ENCODE data around the gene KIF3B.

The KIF3B gene

DNA sequence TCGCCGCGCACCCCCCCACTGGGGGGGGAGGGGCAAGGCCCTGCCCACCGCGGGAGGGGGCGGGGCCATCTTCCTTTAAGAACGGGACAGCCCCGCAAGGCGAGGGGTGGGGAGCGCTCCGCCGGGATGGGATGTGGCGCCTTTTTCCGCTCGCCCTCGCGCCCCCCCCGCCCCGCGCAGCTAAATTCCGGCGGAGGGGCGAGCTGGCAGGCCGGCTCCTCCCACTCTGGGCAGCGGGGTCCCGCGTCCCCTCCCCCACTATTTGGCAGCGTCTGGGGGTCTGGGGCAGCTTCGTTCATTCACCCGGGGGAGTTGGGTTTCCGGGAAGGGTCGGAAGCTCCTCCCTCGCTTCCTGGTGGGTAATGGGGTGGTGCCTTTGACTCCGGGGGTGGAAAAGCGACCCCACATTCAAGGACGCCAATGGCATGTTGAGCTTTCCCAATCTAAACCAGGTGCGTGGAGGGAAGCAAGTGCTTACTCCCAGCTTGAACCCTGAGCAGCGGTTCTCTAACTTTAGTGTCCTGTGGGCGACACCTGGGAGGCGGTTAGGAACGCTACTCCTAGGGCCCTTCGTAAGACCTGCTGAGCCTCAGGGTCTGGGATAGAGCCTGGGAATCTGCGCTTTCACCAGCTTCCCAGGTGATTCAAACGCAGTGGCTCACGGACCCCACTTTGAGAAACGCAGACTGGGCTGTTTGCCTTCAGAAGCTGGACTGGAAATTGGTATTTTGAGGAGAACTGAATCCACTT is 81.6 kb downstream of the KIF3B start:
- Histone ChIP-seq H3K4me2 (peak overlapping the region; percentile 91), H3K36me3 (peaks cover 14% of the 10 kb centered on the region; the same call in 1 of the 2 replicates), H3K9ac (peak overlapping the region; percentile 99), H3K4me3 (peak overlapping the region; percentile 84), H3K4me1 (peaks cover 63% of the 10 kb centered on the region), H3K27me3 (no peaks in the 10 kb centered on the region), H3K27ac (peak overlapping the region; percentile 99), H4K20me1 (peaks cover 51% of the 10 kb centered on the region), H3K9me3 (no peaks in the 10 kb centered on the region)
- TF ChIP-seq Cebpa-rat (IDR thresholded peaks at IDR 0.05), result no peak

DNA sequence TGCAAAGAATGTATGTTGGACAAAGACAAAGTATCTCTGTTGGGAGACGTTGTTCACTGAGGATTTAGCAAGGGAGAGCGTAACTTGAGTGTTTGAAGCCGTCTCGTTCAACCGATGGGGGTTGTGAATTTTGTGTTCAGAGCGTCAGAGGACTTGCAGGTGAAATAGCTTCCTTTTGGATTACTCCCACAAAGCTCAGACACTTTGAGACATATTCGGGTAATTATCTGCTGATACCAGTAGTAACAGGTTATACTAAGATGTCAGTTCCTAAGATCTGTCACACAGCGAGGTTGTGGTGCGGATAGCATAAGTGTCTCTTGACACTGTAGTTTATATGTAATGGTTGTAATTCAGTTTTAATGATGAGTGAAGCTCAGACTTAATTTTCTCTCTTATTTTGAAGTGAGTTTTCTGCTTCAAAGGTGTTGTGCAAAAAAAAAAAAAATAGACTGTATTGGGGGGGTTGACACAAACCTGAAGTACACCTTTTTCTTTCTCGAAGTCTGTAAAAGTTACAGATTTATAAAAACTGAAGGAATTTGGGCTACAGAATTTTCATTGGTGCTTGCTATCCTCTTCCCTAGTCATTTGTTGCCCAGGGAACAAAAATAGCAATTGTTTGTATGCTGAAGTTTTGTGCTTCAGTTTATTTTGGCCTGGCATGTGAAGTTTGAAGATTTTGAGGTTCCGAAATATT is 82.3 kb downstream of the KIF3B start:
- Histone ChIP-seq H3K27ac (peak overlapping the region; percentile 99), H3K4me3 (peak overlapping the region; percentile 84), H3K4me2 (peak overlapping the region; percentile 91), H3K9me3 (no peaks in the 10 kb centered on the region), H3K4me1 (peaks cover 71% of the 10 kb centered on the region), H3K9ac (peak overlapping the region; percentile 99), H4K20me1 (peaks cover 59% of the 10 kb centered on the region), H3K27me3 (no peaks in the 10 kb centered on the region), H3K36me3 (peaks cover 14% of the 10 kb centered on the region; the same call in 1 of the 2 replicates)
- TF ChIP-seq Cebpa-rat (IDR thresholded peaks at IDR 0.05), result no peak

DNA sequence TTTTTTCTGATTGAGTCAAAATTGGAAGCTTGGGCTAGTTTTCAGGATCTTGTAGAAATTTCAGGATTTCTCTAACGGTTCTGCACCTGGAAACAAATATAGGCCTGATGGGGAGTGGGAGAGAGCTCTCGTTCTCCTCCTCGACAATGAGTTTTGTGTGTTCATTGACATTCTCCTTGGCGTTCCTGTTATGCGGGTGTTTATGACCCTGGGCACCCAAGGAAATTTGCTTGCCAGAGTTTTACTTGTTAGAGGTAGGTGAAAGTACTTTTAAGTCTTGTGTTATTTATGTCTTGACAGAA is 82.8 kb downstream of the KIF3B start:
- Histone ChIP-seq H3K4me2 (peak overlapping the region; percentile 91), H3K36me3 (peaks cover 14% of the 10 kb centered on the region; the same call in 1 of the 2 replicates), H3K9me3 (no peaks in the 10 kb centered on the region), H3K27me3 (no peaks in the 10 kb centered on the region), H3K9ac (peak overlapping the region; percentile 99), H3K4me1 (peaks cover 76% of the 10 kb centered on the region), H3K4me3 (peak overlapping the region; percentile 84), H4K20me1 (peaks cover 64% of the 10 kb centered on the region), H3K27ac (peak overlapping the region; percentile 99; the same call in 1 of the 2 replicates)
- TF ChIP-seq Cebpa-rat (IDR thresholded peaks at IDR 0.05), result no peak

DNA sequence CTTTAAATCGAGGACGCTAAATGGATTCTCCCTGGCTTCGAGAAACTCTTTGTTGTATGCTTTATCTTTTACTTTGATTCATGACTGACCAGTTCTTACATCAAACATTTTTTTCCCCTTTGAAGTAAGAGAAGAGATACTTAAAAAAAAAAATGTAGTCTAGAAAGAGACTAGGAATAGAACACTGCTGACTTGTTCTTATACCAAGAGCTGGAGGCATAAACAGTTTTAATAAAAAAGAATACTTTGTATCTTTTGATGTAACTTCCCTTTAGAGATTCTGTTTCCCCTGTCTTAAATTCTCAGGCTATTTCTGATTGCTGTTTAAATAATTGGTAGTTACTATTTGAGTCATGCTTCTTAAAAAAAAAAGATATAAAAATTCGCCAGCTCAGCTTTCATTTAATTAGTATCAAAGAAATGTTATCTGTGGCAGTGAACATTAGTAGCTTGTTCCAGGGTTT is 85.5 kb downstream of the KIF3B start:
- Histone ChIP-seq H3K4me2 (peak overlapping the region; percentile 91), H3K27ac (peak overlapping the region; percentile 16; the same call in 1 of the 2 replicates), H3K9me3 (no peaks in the 10 kb centered on the region), H3K9ac (no peak overlapping the region), H3K4me3 (no peak overlapping the region), H4K20me1 (peaks cover 90% of the 10 kb centered on the region), H3K36me3 (peaks cover 38% of the 10 kb centered on the region; the same call in 1 of the 2 replicates), H3K4me1 (peaks cover 84% of the 10 kb centered on the region), H3K27me3 (no peaks in the 10 kb centered on the region)
- no peak for TF ChIP-seq Cebpa-rat (IDR thresholded peaks at IDR 0.05)

DNA sequence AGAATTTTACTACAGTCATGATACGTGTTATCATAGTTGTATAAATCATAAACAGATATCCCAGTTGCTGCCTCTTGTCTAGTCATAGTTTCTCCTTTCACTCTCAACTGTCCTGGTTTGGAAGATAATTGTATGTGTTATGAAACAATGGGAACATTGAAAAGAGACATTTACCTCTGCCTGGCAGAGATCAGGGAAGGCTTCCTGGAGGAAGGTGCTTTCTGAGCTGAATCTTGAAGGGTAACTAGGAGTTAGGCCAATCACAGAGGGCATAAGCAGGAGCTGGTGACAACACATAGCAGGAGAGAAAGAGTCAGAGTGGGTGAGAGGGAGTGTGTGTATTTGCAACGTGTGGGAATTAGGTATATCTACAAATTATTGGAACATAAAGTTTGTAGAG is 86.0 kb downstream of the KIF3B start:
- Histone ChIP-seq H3K4me2 (peak overlapping the region; percentile 91), H3K9me3 (no peaks in the 10 kb centered on the region), H4K20me1 (peaks cover 96% of the 10 kb centered on the region), H3K36me3 (peaks cover 42% of the 10 kb centered on the region; the same call in 1 of the 2 replicates), H3K9ac (no peak overlapping the region; the same call in 1 of the 2 replicates), H3K27me3 (no peaks in the 10 kb centered on the region), H3K4me3 (no peak overlapping the region), H3K27ac (peak overlapping the region; percentile 16; the same call in 1 of the 2 replicates), H3K4me1 (peaks cover 89% of the 10 kb centered on the region)
- no peak for TF ChIP-seq Cebpa-rat (IDR thresholded peaks at IDR 0.05)

DNA sequence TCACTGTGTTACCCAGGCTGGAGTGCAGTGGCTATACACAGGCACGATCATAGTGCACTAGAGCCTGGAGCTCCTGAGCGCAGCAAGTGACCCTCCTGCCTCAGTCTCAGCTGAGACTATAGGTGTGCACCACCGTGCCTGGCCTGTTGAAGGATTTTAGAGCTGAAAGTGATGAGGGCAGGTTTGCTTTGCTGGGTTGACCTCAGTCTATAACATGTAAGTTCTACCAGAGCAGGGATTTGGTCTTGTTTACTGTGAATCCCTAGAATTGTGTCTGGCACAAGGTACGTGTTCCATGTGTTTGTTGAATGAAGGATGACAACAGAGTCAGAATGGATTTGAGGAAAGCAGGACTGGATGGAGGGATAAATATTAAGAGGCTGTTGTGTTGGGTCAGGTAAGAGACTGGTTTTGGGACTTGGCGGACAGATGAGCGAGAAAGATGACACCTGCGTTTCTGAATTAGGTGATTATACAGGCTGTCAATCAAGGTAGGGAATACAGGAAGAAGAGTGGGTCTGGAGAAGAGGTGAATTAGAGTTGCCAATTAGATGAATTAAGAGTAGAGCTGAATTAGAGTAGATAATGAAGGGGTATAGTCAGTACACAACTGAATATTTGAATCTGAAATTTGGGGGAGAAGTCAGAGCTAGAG is 87.2 kb downstream of the KIF3B start:
- Histone ChIP-seq H3K4me3 (no peak overlapping the region), H3K27me3 (no peaks in the 10 kb centered on the region), H3K9ac (no peak overlapping the region), H3K4me2 (0 out of 2 replicates have a peak overlapping the region, but pooled peaks have one; percentile 5), H3K4me1 (peaks cover 93% of the 10 kb centered on the region), H3K27ac (no peak overlapping the region), H3K9me3 (no peaks in the 10 kb centered on the region), H4K20me1 (peaks cover 100% of the 10 kb centered on the region), H3K36me3 (peaks cover 52% of the 10 kb centered on the region)
- TF ChIP-seq Cebpa-rat (IDR thresholded peaks at IDR 0.05), result no peak

DNA sequence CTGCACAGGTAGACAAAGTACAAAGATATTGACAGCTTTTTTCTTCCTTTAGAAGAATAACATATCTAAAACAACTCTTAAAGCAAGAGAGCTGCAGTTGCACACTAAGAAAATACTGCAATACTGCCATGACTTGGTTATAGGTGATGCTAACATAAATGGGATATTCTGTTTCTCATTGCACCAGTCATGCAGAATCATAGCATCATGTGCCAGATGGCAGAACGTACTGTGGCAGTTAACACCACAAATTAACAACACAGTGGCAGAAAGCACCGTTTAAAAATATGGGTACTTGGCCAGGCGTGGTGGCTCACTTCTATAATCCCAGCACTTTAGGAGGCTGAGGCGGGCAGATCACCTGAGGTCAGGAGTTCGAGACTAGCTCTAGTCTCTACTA is 88.1 kb downstream of the KIF3B start:
- Histone ChIP-seq H3K9ac (no peak overlapping the region), H3K4me2 (no peak overlapping the region), H3K9me3 (no peaks in the 10 kb centered on the region), H4K20me1 (peaks cover 100% of the 10 kb centered on the region), H3K4me1 (peaks cover 84% of the 10 kb centered on the region), H3K36me3 (peaks cover 60% of the 10 kb centered on the region), H3K4me3 (no peak overlapping the region), H3K27me3 (no peaks in the 10 kb centered on the region), H3K27ac (no peak overlapping the region)
- TF ChIP-seq Cebpa-rat (IDR thresholded peaks at IDR 0.05), result no peak

DNA sequence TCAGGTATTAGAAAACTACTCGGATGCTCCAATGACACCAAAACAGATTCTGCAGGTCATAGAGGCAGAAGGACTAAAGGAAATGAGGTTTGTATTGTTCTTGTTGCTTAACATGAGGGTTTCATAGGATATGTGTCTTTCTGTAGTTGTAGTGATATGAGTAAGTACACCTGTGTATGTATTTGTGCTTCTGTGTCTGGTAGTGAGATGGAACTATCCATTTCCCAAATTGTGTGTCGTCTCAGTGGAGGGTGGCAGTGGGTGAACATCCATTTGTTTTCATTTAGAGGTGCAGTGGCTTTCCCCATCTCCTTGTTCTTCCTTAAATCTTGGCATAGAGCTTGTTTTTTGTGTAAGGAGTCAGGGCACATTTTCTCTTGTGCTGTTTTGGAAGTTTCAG is 88.9 kb downstream of the KIF3B start:
- H3K4me2 ChIP-seq, result no peak overlapping the region
- no peak for TF ChIP-seq Cebpa-rat (IDR thresholded peaks at IDR 0.05)
- H3K9me3 ChIP-seq, result no peaks in the 10 kb centered on the region
- H3K9ac ChIP-seq, result no peak overlapping the region
- peaks cover 100% of the 10 kb centered on the region for H4K20me1 ChIP-seq
- H3K27me3 ChIP-seq, result no peaks in the 10 kb centered on the region
- H3K4me1 ChIP-seq, result peaks cover 76% of the 10 kb centered on the region
- peaks cover 61% of the 10 kb centered on the region for H3K36me3 ChIP-seq
- no peak overlapping the region for H3K4me3 ChIP-seq
- no peak overlapping the region for H3K27ac ChIP-seq

DNA sequence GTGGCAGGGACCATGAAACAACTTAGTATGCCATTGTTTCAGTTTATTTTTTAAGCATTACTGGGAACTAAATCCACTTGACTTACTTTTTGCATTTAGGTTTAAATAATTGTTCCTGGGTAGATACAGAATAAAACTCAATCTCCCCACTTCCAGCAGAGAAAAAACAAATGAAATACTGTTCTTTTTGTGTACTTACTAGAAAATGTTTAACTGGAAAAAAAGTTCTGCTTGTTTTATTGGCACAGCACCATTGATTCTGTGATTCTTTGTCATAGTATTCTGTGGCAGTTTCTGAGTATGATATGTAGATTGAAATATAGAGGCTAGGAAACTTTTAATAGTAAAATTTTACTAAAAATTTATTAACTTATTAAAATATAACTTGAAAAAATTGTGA is 90.9 kb downstream of the KIF3B start:
- no peak overlapping the region for H3K9ac ChIP-seq
- TF ChIP-seq Cebpa-rat (IDR thresholded peaks at IDR 0.05), result no peak
- peaks cover 57% of the 10 kb centered on the region for H3K4me1 ChIP-seq
- H3K9me3 ChIP-seq, result no peaks in the 10 kb centered on the region
- H3K36me3 ChIP-seq, result peaks cover 74% of the 10 kb centered on the region
- no peak overlapping the region for H3K4me2 ChIP-seq
- H3K27me3 ChIP-seq, result no peaks in the 10 kb centered on the region
- no peak overlapping the region for H3K27ac ChIP-seq
- H3K4me3 ChIP-seq, result no peak overlapping the region
- H4K20me1 ChIP-seq, result peaks cover 100% of the 10 kb centered on the region

Data from BLaER1 (cell line).